RWPE1 (cell line): ENCODE data around the gene CTNNA3.

Experiments
- CTCF ChIA-PET: fragments of 350-600 bp; sonication (Branson Sonifier 250); formaldehyde crosslinking; extraction: SDS; loops from one replicate; lab custom pipeline; 2021; lab: Yijun Ruan, JAX
- POLR2A ChIA-PET: fragments of 400-600 bp; formaldehyde crosslinking; extraction: SDS; loops from one replicate; lab custom pipeline; 2020; ENCODE audit warnings: antibody characterized with exemption; ENCODE audit not compliant: low non-redundant PET; lab: Yijun Ruan, JAX
- DNase-seq: peaks from one replicate; pipeline ENCODE4 v3.0.0; 2012; ENCODE audit warnings: low spot score
- H3K27ac ChIP-seq: fragments of 450-650 bp; 2 replicates; pipeline ENCODE4 v1.5.1; 2017
- CTCF ChIP-seq: fragments of 450-650 bp; conservative IDR thresholded peaks from 2 replicates; pipeline ENCODE4 v1.5.1; 2017; ENCODE audit warnings: low read depth, mild to moderate bottlenecking

Gene CTNNA3

GRCh38 chr10:66294538-66294937, 1401.5 kb downstream of the CTNNA3 start:
- TF ChIP-seq CTCF: no peak
- POLR2A ChIA-PET: no interaction called here
- no peak for DNase-seq
- CTCF ChIA-PET: no interaction called here
- H3K27ac ChIP-seq: no peak overlapping the region

GRCh38 chr10:66292922-66293321, 1403.1 kb downstream of the CTNNA3 start:
- no peak for DNase-seq
- ChIA-PET POLR2A (no interaction called here), CTCF (no interaction called here)
- H3K27ac ChIP-seq: no peak overlapping the region
- no peak for TF ChIP-seq CTCF

- H3K27ac ChIP-seq: no peak overlapping the region
- no peak for TF ChIP-seq CTCF
- CTCF ChIA-PET: interaction anchor here (0.5 kb wide), 1 partner anchor 379 kb away, joined by 3 read pairs; no protein-coding TSS in a partner anchor
- POLR2A ChIA-PET: no interaction called here
- no peak for DNase-seq
These were observed 1403.5 kb downstream of the CTNNA3 start for GRCh38 chr10:66292456-66292855.

- H3K27ac ChIP-seq: no peak overlapping the region
- TF ChIP-seq CTCF: no peak
- CTCF ChIA-PET: interaction anchor here (0.8 kb wide), 1 partner anchor 1030 kb away, joined by 3 read pairs; no protein-coding TSS in a partner anchor
- POLR2A ChIA-PET: no interaction called here
- no peak for DNase-seq
These were observed 1404.9 kb downstream of the CTNNA3 start for GRCh38 chr10:66291133-66291532.

GRCh38 chr10:66284621-66285020, 1411.4 kb downstream of the CTNNA3 start:
- DNase-seq: no peak
- POLR2A ChIA-PET: no interaction called here
- TF ChIP-seq CTCF: no peak
- H3K27ac ChIP-seq: no peak overlapping the region
- CTCF ChIA-PET: interaction anchor here (0.6 kb wide), 2 partner anchors 307 to 1148 kb away, joined by 3 read pairs; no protein-coding TSS in a partner anchor

- TF ChIP-seq CTCF: no peak
- DNase-seq: no peak
- ChIA-PET CTCF (interaction anchor here (0.6 kb wide), 4 partner anchors 306 to 1149 kb away, joined by 3 to 4 read pairs (median 3); no protein-coding TSS in a partner anchor), POLR2A (no interaction called here)
- H3K27ac ChIP-seq: no peak overlapping the region
These were observed 1412.0 kb downstream of the CTNNA3 start for GRCh38 chr10:66283874-66284464.
